Neural crest cell (in vitro differentiated cells): ENCODE data around the gene PDCD11. TPM values are rescaled to one million over a fixed set of nuclear protein-coding genes. Genes with fewer than 3 reads are reported as not detected.

Experiments used
- DNase-seq: peaks from one replicate; pipeline ENCODE4 v3.0.0; 2021; ENCODE audit warnings: low read depth, mixed read lengths, low spot score
- H3K27ac Mint-ChIP-seq: one replicate; pipeline ENCODE4 v1.8.0; 2021; ENCODE audit warnings: mild to moderate bottlenecking, mixed read lengths; ENCODE audit not compliant: unreplicated experiment
- H3K27me3 Mint-ChIP-seq: 2 replicates; pipeline ENCODE4 v1.8.0; 2021; ENCODE audit warnings: low read depth, mild to moderate bottlenecking, mixed read lengths
- H3K36me3 Mint-ChIP-seq: 2 replicates; pipeline ENCODE4 v1.8.0; 2021; ENCODE audit warnings: low read depth, mild to moderate bottlenecking, mixed read lengths
- H3K4me1 Mint-ChIP-seq: 2 replicates; pipeline ENCODE4 v1.8.0; 2021; ENCODE audit warnings: mixed read lengths
- H3K4me3 Mint-ChIP-seq: one replicate; pipeline ENCODE4 v1.8.0; 2021; ENCODE audit warnings: mild to moderate bottlenecking, mixed read lengths
- H3K9me3 Mint-ChIP-seq: 2 replicates; pipeline ENCODE4 v1.8.0; 2021; ENCODE audit warnings: mixed read lengths
- CTCF ChIP-seq: fragments of 200-600 bp; sonication (generic); conservative IDR thresholded peaks from 2 replicates; pipeline ENCODE4 v1.5.0; 2021; ENCODE audit warnings: antibody characterized with exemption, mild to moderate bottlenecking
- total RNA-seq: library from RNA; stranded (reverse); gene quantifications from 2 replicates; pipeline ENCODE4 v1.2.1, GENCODE V29; 2021

Gene PDCD11
- total RNA-seq, 1 donor from 2014 or later: 74.1 TPM

GRCh38 chr10:103374263-103374662 is 22.2 kb upstream of the PDCD11 start:
- no peaks in the 10 kb centered on the region for H3K27me3 Mint-ChIP-seq
- no peaks in the 10 kb centered on the region for H3K9me3 Mint-ChIP-seq
- DNase-seq: no peak
- H3K27ac Mint-ChIP-seq: no peak overlapping the region
- no peaks in the 10 kb centered on the region for H3K36me3 Mint-ChIP-seq
- H3K4me3 Mint-ChIP-seq: no peak overlapping the region
- no peak for TF ChIP-seq CTCF
- H3K4me1 Mint-ChIP-seq: peaks cover 4% of the 10 kb centered on the region

- Mint-ChIP-seq H3K27me3 (no peaks in the 10 kb centered on the region), H3K4me1 (no peaks in the 10 kb centered on the region), H3K27ac (no peak overlapping the region), H3K36me3 (peaks cover 6% of the 10 kb centered on the region), H3K4me3 (no peak overlapping the region), H3K9me3 (no peaks in the 10 kb centered on the region)
- TF ChIP-seq CTCF: no peak
- no peak for DNase-seq
Measured at GRCh38 chr10:103382769-103383168, 13.7 kb upstream of the PDCD11 start.

- DNase-seq: no peak
- H3K27ac Mint-ChIP-seq: no peak overlapping the region
- H3K4me1 Mint-ChIP-seq: peaks cover 48% of the 10 kb centered on the region
- no peaks in the 10 kb centered on the region for H3K9me3 Mint-ChIP-seq
- H3K36me3 Mint-ChIP-seq: peaks cover 3% of the 10 kb centered on the region
- no peaks in the 10 kb centered on the region for H3K27me3 Mint-ChIP-seq
- no peak for TF ChIP-seq CTCF
- H3K4me3 Mint-ChIP-seq: peak overlapping the region; percentile 83
Measured at GRCh38 chr10:103394180-103394579, 2.2 kb upstream of the PDCD11 start.

- Mint-ChIP-seq H3K36me3 (peaks cover 6% of the 10 kb centered on the region), H3K9me3 (no peaks in the 10 kb centered on the region), H3K4me3 (peak overlapping the region; percentile 100), H3K27ac (peak overlapping the region; percentile 99), H3K27me3 (no peaks in the 10 kb centered on the region), H3K4me1 (peaks cover 48% of the 10 kb centered on the region)
- TF ChIP-seq CTCF: no peak
- no peak for DNase-seq
Measured at GRCh38 chr10:103395754-103396066, 716 bp upstream of the PDCD11 start.

GRCh38 chr10:103396789-103397087 is 312 bp downstream of the PDCD11 start:
- peaks cover 6% of the 10 kb centered on the region for H3K36me3 Mint-ChIP-seq

More at GRCh38 chr10:103396789-103397087, 312 bp downstream of the PDCD11 start:
- DNase-seq: no peak
- Mint-ChIP-seq H3K27me3 (no peaks in the 10 kb centered on the region), H3K4me1 (peaks cover 48% of the 10 kb centered on the region), H3K9me3 (no peaks in the 10 kb centered on the region), H3K4me3 (peak overlapping the region; percentile 100), H3K27ac (peak overlapping the region; percentile 99)
- no peak for TF ChIP-seq CTCF
